Neural crest cell (in vitro differentiated cells): ENCODE results near the gene MRGPRG. TPM values are rescaled to one million over a fixed set of nuclear protein-coding genes. Genes with fewer than 3 reads are reported as not detected.
"Not testable (repeated sequence)": the region's sequence is repeated elsewhere in the genome, so short reads cannot be mapped to it uniquely, and the experiment has no call there.

ENCODE experiments used
- DNase-seq: peaks from one replicate; pipeline ENCODE4 v3.0.0; 2021; ENCODE audit warnings: low read depth, mixed read lengths, low spot score
- H3K27ac Mint-ChIP-seq: one replicate; pipeline ENCODE4 v1.8.0; 2021; ENCODE audit warnings: mild to moderate bottlenecking, mixed read lengths; ENCODE audit not compliant: unreplicated experiment
- H3K27me3 Mint-ChIP-seq: 2 replicates; pipeline ENCODE4 v1.8.0; 2021; ENCODE audit warnings: low read depth, mild to moderate bottlenecking, mixed read lengths
- H3K36me3 Mint-ChIP-seq: 2 replicates; pipeline ENCODE4 v1.8.0; 2021; ENCODE audit warnings: low read depth, mild to moderate bottlenecking, mixed read lengths
- H3K4me1 Mint-ChIP-seq: 2 replicates; pipeline ENCODE4 v1.8.0; 2021; ENCODE audit warnings: mixed read lengths
- H3K4me3 Mint-ChIP-seq: one replicate; pipeline ENCODE4 v1.8.0; 2021; ENCODE audit warnings: mild to moderate bottlenecking, mixed read lengths
- H3K9me3 Mint-ChIP-seq: 2 replicates; pipeline ENCODE4 v1.8.0; 2021; ENCODE audit warnings: mixed read lengths
- long read RNA-seq: library from polyadenylated mRNA; unstranded; transcript quantifications from one replicate; pipeline ENCODE4 v2.0.0, GENCODE V29; 2020
- total RNA-seq: library from RNA; stranded (reverse); gene quantifications from 2 replicates; pipeline ENCODE4 v1.2.1, GENCODE V29; 2021
- TF ChIP-seq, protein P1 (sequence below): fragments of 200-600 bp; sonication (generic); conservative IDR thresholded peaks from 2 replicates; pipeline ENCODE4 v1.5.0; 2021; ENCODE audit warnings: antibody characterized with exemption, mild to moderate bottlenecking

MRGPRG gene, protein sequence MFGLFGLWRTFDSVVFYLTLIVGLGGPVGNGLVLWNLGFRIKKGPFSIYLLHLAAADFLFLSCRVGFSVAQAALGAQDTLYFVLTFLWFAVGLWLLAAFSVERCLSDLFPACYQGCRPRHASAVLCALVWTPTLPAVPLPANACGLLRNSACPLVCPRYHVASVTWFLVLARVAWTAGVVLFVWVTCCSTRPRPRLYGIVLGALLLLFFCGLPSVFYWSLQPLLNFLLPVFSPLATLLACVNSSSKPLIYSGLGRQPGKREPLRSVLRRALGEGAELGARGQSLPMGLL
- total RNA-seq = not detected in 2 replicates
- long read RNA-seq = 0 reads

DNA sequence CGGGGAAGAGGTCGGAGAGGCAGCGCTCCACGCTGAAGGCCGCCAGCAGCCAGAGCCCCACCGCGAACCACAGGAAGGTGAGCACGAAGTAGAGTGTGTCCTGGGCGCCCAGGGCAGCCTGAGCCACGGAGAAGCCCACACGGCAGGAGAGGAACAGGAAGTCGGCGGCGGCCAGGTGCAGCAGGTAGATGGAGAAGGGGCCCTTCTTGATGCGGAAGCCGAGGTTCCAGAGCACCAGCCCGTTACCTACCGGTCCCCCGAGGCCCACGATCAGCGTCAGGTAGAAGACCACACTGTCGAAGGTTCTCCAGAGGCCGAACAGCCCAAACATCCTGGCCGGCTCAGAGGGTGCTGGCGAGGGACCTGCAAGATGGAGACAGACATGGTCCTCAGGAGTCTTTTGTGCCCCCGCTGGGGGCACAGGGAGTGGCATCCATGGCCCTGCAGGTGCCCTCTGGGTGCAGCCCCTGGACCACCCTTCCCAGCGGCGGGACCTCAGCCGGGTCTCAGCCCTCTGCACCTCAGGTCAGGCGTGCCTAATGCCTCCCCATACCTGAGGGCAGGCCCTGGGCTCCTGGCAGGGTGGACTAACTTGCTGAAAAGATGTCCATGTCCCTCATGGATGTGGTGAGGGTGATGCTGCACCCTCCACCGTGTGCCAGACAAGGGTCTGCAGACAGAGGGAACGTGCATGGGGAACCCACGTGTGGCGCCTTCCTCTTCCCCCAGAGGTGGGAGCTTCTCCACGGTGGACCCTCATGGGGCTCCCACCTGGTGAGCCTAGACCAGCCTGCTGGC lies at the start of gene MRGPRG:
Gene MRGPRG, minus strand, starts transcription at position 331 of the 798 bp plus-strand sequence. Its CDS starts 0 bp downstream, at position 331.
- no peak for DNase-seq
- H3K36me3 Mint-ChIP-seq = no peaks in the 10 kb centered on the region
- H3K27ac Mint-ChIP-seq = no peak within 1 kb of the TSS

GRCh38 chr11:3262548-3262947 lies 43.9 kb upstream of the MRGPRG start:
- H3K27ac Mint-ChIP-seq, DNase-seq, H3K4me1 Mint-ChIP-seq, H3K4me3 Mint-ChIP-seq, H3K9me3 Mint-ChIP-seq, H3K36me3 Mint-ChIP-seq, H3K27me3 Mint-ChIP-seq: not testable (repeated sequence)

More for the DNA sequence above, at the start of gene MRGPRG:
- H3K4me3 Mint-ChIP-seq = no peak within 1 kb of the TSS
- TF ChIP-seq, protein P1, sequence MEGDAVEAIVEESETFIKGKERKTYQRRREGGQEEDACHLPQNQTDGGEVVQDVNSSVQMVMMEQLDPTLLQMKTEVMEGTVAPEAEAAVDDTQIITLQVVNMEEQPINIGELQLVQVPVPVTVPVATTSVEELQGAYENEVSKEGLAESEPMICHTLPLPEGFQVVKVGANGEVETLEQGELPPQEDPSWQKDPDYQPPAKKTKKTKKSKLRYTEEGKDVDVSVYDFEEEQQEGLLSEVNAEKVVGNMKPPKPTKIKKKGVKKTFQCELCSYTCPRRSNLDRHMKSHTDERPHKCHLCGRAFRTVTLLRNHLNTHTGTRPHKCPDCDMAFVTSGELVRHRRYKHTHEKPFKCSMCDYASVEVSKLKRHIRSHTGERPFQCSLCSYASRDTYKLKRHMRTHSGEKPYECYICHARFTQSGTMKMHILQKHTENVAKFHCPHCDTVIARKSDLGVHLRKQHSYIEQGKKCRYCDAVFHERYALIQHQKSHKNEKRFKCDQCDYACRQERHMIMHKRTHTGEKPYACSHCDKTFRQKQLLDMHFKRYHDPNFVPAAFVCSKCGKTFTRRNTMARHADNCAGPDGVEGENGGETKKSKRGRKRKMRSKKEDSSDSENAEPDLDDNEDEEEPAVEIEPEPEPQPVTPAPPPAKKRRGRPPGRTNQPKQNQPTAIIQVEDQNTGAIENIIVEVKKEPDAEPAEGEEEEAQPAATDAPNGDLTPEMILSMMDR = no peak
- H3K27me3 Mint-ChIP-seq = peaks cover 21% of the 10 kb centered on the region
- H3K4me1 Mint-ChIP-seq = peaks cover 4% of the 10 kb centered on the region
- no peaks in the 10 kb centered on the region for H3K9me3 Mint-ChIP-seq

- not testable (repeated sequence) for H3K4me1 Mint-ChIP-seq, H3K9me3 Mint-ChIP-seq, DNase-seq, H3K4me3 Mint-ChIP-seq, H3K36me3 Mint-ChIP-seq, H3K27ac Mint-ChIP-seq, H3K27me3 Mint-ChIP-seq
Measured at GRCh38 chr11:3261831-3262230, 43.2 kb upstream of the MRGPRG start.

GRCh38 chr11:3257509-3257908 lies 38.9 kb upstream of the MRGPRG start:
- H3K4me3 Mint-ChIP-seq, DNase-seq, H3K27me3 Mint-ChIP-seq, H3K36me3 Mint-ChIP-seq, H3K9me3 Mint-ChIP-seq, H3K4me1 Mint-ChIP-seq, H3K27ac Mint-ChIP-seq: not testable (repeated sequence)

GRCh38 chr11:3255241-3255640 lies 36.6 kb upstream of the MRGPRG start:
- not testable (repeated sequence) for H3K27me3 Mint-ChIP-seq, H3K36me3 Mint-ChIP-seq, H3K27ac Mint-ChIP-seq, H3K4me1 Mint-ChIP-seq, H3K4me3 Mint-ChIP-seq, H3K9me3 Mint-ChIP-seq, DNase-seq

DNA sequence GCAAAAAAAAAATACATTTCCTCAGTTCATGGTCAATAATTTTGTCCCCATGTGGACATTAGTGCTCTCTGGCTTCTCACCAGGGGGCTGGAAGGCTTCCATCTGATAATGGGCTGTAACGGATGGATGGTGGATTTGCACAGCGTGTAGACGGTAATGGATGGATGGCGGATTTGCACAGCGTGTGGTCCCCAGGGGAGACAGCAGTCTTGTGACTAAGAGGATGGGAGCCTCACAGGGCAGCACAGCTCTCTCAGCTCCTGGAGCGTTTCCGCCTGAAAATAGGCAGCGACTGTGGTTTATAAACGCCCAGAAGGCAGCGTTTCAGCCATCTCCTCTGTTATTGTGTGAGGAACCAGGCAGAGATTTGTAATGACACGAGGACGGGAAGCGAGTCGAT lies 36.2 kb upstream of the MRGPRG start:
- H3K4me3 Mint-ChIP-seq, H3K27me3 Mint-ChIP-seq, H3K4me1 Mint-ChIP-seq, DNase-seq, H3K27ac Mint-ChIP-seq, H3K9me3 Mint-ChIP-seq, H3K36me3 Mint-ChIP-seq: not testable (repeated sequence)

- H3K4me3 Mint-ChIP-seq = no peak overlapping the region
- H3K36me3 Mint-ChIP-seq = no peaks in the 10 kb centered on the region
- no peak for DNase-seq
- TF ChIP-seq, protein P1 = no peak
- H3K9me3 Mint-ChIP-seq = peaks cover 5% of the 10 kb centered on the region
- H3K4me1 Mint-ChIP-seq = no peaks in the 10 kb centered on the region
- no peak overlapping the region for H3K27ac Mint-ChIP-seq
- peaks cover 6% of the 10 kb centered on the region for H3K27me3 Mint-ChIP-seq
Measured at GRCh38 chr11:3245071-3245470, 26.5 kb upstream of the MRGPRG start.

- DNase-seq = no peak
- Mint-ChIP-seq H3K4me3 (no peak overlapping the region), H3K9me3 (peaks cover 5% of the 10 kb centered on the region), H3K36me3 (no peaks in the 10 kb centered on the region), H3K27me3 (peaks cover 10% of the 10 kb centered on the region), H3K4me1 (no peaks in the 10 kb centered on the region), H3K27ac (no peak overlapping the region)
- TF ChIP-seq, protein P1 = no peak
Measured at GRCh38 chr11:3243880-3244279, 25.3 kb upstream of the MRGPRG start.
